ENCODE data around the gene RGS12. TPM values are rescaled to one million over a fixed set of nuclear protein-coding genes. Genes with fewer than 3 reads are reported as not detected.

The RGS12 gene
- total RNA-seq, 5 donors from 2014 or later (not counting 1 experiment from before 2014, with no cell fraction given), result 6.4 to 15.3 (median 10.5) TPM

DNA sequence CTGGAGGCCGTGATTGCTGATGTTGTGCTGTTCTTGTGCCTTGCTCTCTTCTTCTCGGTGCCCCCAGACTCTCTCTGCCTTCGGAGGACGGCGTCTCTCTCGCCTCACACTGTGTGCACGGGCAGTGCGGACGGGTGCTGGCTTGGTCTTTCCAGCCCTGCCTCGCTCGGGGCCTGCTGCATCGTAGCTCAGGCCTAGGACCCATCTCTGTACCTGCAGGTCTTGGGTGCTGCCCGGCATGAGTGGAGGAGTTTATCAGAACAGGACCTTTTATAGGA, 18.2 kb downstream of the RGS12 start:
- peaks cover 7 to 26% (median 14%) of the 10 kb centered on the region in 3 donors for H3K4me1 Mint-ChIP-seq
- H3K4me3 Mint-ChIP-seq, result no peak overlapping the region
- Histone ChIP-seq H3K9me3 (no peaks in the 10 kb centered on the region), H3K36me3 (ENCODE audit: control insufficient read depth in 2 of 2, extremely low read depth in 1 of 2, insufficient read depth in 1 of 2, low read length in 1 of 2) (peaks cover 0 to 3% of the 10 kb centered on the region in 2 donors), H3K27me3 (replicated peaks in 1 of 2; ENCODE audit: control insufficient read depth in 2 of 2, extremely low read depth in 1 of 2, insufficient read depth in 2 of 2, low read length in 1 of 2) (peaks cover 0 to 7% of the 10 kb centered on the region in 2 experiments), H3K4me3 (ENCODE audit: control insufficient read depth in 1 of 2, extremely low read depth in 1 of 2, low read length in 1 of 2) (no peak overlapping the region), H3K4me1 (ENCODE audit: control insufficient read depth in 1 of 2, extremely low read depth in 1 of 2, insufficient read depth in 2 of 2, low read length in 2 of 2) (peaks cover 0 to 6% of the 10 kb centered on the region in 2 experiments), H3K27ac (ENCODE audit: low read length) (no peak overlapping the region)
- H3K27me3 Mint-ChIP-seq, result no peaks in the 10 kb centered on the region
- CTCF ChIA-PET, result no interaction called here
- POLR2A ChIA-PET, result no interaction called here
- H3K36me3 Mint-ChIP-seq, result peaks cover 2% of the 10 kb centered on the region
- H3K27ac Mint-ChIP-seq, result no peak overlapping the region
- no peaks in the 10 kb centered on the region for H3K9me3 Mint-ChIP-seq
- 95% methylated on average over 4 of the region's 13 CpGs for WGBS (ENCODE audit: insufficient coverage)
- no peak for ATAC-seq (replicated peaks in 1 of 4)
- peak in 1 of 35 experiments; percentile 9 for DNase-seq

- peak in 1 of 35 experiments; percentile 16 for DNase-seq
- no peak overlapping the region for H3K4me3 Mint-ChIP-seq
- no peak overlapping the region for H3K27ac Mint-ChIP-seq
- Histone ChIP-seq H3K36me3 (ENCODE audit: control insufficient read depth in 2 of 2, extremely low read depth in 1 of 2, insufficient read depth in 1 of 2, low read length in 1 of 2) (peaks cover 0 to 3% of the 10 kb centered on the region in 2 donors), H3K9me3 (no peaks in the 10 kb centered on the region), H3K4me1 (ENCODE audit: control insufficient read depth in 1 of 2, extremely low read depth in 1 of 2, insufficient read depth in 2 of 2, low read length in 2 of 2) (no peaks in the 10 kb centered on the region), H3K27me3 (replicated peaks in 1 of 2; ENCODE audit: control insufficient read depth in 2 of 2, extremely low read depth in 1 of 2, insufficient read depth in 2 of 2, low read length in 1 of 2) (peaks cover 0 to 3% of the 10 kb centered on the region in 2 experiments), H3K4me3 (ENCODE audit: control insufficient read depth in 1 of 2, extremely low read depth in 1 of 2, low read length in 1 of 2) (no peak overlapping the region), H3K27ac (ENCODE audit: low read length) (no peak overlapping the region)
- CTCF ChIA-PET, result no interaction called here
- peaks cover 3 to 22% (median 12%) of the 10 kb centered on the region in 3 donors for H3K4me1 Mint-ChIP-seq
- H3K27me3 Mint-ChIP-seq, result no peaks in the 10 kb centered on the region
- WGBS (ENCODE audit: insufficient coverage), result 100% methylated on average over 2 of the region's 13 CpGs
- POLR2A ChIA-PET, result no interaction called here
- ATAC-seq (replicated peaks in 1 of 4), result no peak
- peaks cover 7% of the 10 kb centered on the region for H3K36me3 Mint-ChIP-seq
- no peaks in the 10 kb centered on the region for H3K9me3 Mint-ChIP-seq
Observed at GRCh38 chr4:3311489-3312171, 18.8 kb downstream of the RGS12 start.

DNA sequence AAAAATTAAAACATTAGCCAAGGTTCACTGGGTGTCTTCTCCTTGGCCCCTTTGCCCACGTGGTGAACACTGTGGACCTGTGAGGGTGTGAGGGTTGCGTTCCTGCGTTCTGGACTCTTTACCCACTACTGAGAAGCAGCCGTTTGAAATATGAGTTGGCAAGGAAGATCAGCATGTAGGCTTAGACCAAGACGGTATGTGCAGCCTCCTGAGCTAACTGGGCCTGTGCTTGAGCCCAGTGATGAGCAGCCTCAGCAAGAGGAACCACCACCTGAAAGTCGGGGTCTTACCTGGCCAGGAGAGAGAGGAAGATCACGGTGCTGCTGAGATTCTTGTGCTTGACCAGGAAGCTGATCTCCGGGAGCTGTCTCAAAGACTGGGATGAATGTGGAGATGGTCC, 19.5 kb downstream of the RGS12 start:
- H3K4me3 ChIP-seq (ENCODE audit: control insufficient read depth in 1 of 2, extremely low read depth in 1 of 2, low read length in 1 of 2), result no peak overlapping the region
- H3K27me3 Mint-ChIP-seq, result no peaks in the 10 kb centered on the region
- peaks cover 3 to 20% (median 12%) of the 10 kb centered on the region in 3 donors for H3K4me1 Mint-ChIP-seq
- no peaks in the 10 kb centered on the region for H3K27me3 ChIP-seq (replicated peaks in 1 of 2; ENCODE audit: control insufficient read depth in 2 of 2, extremely low read depth in 1 of 2, insufficient read depth in 2 of 2, low read length in 1 of 2)
- 83% methylated on average over 8 of the region's 8 CpGs for WGBS (ENCODE audit: insufficient coverage)
- no peak for ATAC-seq (replicated peaks in 1 of 4)
- H3K27ac Mint-ChIP-seq, result no peak overlapping the region
- no peak overlapping the region for H3K27ac ChIP-seq (ENCODE audit: low read length)
- DNase-seq, result peak in 1 of 35 experiments; percentile 5
- no peaks in the 10 kb centered on the region for H3K9me3 Mint-ChIP-seq
- H3K4me1 ChIP-seq (ENCODE audit: control insufficient read depth in 1 of 2, extremely low read depth in 1 of 2, insufficient read depth in 2 of 2, low read length in 2 of 2), result no peaks in the 10 kb centered on the region
- H3K36me3 Mint-ChIP-seq, result peaks cover 12% of the 10 kb centered on the region
- no peak overlapping the region for H3K4me3 Mint-ChIP-seq
- H3K36me3 ChIP-seq (ENCODE audit: control insufficient read depth in 2 of 2, extremely low read depth in 1 of 2, insufficient read depth in 1 of 2, low read length in 1 of 2), result peaks cover 5 to 6% of the 10 kb centered on the region in 2 donors
- ChIA-PET POLR2A (no interaction called here), CTCF (no interaction called here)
- H3K9me3 ChIP-seq, result no peaks in the 10 kb centered on the region

GRCh38 chr4:3313139-3313538, 20.3 kb downstream of the RGS12 start:
- Histone ChIP-seq H3K36me3 (ENCODE audit: control insufficient read depth in 2 of 2, extremely low read depth in 1 of 2, insufficient read depth in 1 of 2, low read length in 1 of 2) (peaks cover 6 to 8% of the 10 kb centered on the region in 2 donors), H3K27me3 (replicated peaks in 1 of 2; ENCODE audit: control insufficient read depth in 2 of 2, extremely low read depth in 1 of 2, insufficient read depth in 2 of 2, low read length in 1 of 2) (no peaks in the 10 kb centered on the region), H3K27ac (ENCODE audit: low read length) (no peak overlapping the region), H3K9me3 (no peaks in the 10 kb centered on the region), H3K4me3 (ENCODE audit: control insufficient read depth in 1 of 2, extremely low read depth in 1 of 2, low read length in 1 of 2) (no peak overlapping the region), H3K4me1 (ENCODE audit: control insufficient read depth in 1 of 2, extremely low read depth in 1 of 2, insufficient read depth in 2 of 2, low read length in 2 of 2) (no peaks in the 10 kb centered on the region)
- ATAC-seq (replicated peaks in 1 of 4), result no peak
- no peak overlapping the region for H3K4me3 Mint-ChIP-seq
- WGBS (ENCODE audit: insufficient coverage), result 92% methylated on average over 2 of the region's 9 CpGs
- peaks cover 2 to 17% (median 7%) of the 10 kb centered on the region in 3 donors for H3K4me1 Mint-ChIP-seq
- POLR2A ChIA-PET, result no interaction called here
- CTCF ChIA-PET, result no interaction called here
- H3K9me3 Mint-ChIP-seq, result no peaks in the 10 kb centered on the region
- no peaks in the 10 kb centered on the region for H3K27me3 Mint-ChIP-seq
- no peak overlapping the region for H3K27ac Mint-ChIP-seq
- peaks cover 12% of the 10 kb centered on the region for H3K36me3 Mint-ChIP-seq
- DNase-seq, result peak in 1 of 35 experiments; percentile 23

DNA sequence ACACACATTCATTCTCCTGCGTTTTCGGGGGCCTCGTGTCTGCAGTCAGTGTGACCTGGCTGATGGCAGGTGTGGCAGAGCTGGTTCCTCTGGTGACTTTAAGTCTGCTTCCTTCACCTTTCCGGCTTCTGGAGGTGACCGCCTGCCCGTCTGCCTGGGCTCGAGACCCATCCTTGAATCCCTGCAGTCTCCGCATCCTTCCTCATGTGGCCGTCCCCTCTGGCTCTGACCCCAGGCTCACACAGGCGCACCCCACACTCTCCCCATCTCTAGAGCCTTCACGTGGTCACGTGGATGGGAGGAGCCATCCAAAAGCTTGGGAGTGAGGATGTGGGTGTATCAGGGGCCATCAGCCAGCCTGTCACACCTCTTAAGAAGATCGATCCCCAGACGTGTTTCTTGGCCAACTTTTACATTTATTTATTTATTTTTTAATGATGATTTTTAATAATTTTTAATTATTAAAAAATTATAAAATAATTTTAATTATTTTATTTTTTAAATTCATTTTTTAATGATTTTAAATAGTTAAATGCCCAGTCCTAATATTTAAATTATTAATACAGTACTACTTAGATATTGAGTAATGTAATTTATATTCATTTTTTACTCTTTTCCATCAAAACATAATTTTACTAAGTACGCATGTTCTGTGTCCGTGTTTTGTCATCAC, 20.9 kb downstream of the RGS12 start:
- H3K27ac Mint-ChIP-seq, result no peak overlapping the region
- Histone ChIP-seq H3K4me1 (ENCODE audit: control insufficient read depth in 1 of 2, extremely low read depth in 1 of 2, insufficient read depth in 2 of 2, low read length in 2 of 2) (no peaks in the 10 kb centered on the region), H3K4me3 (ENCODE audit: control insufficient read depth in 1 of 2, extremely low read depth in 1 of 2, low read length in 1 of 2) (no peak overlapping the region), H3K36me3 (ENCODE audit: control insufficient read depth in 2 of 2, extremely low read depth in 1 of 2, insufficient read depth in 1 of 2, low read length in 1 of 2) (peaks cover 6 to 8% of the 10 kb centered on the region in 2 donors), H3K9me3 (no peaks in the 10 kb centered on the region), H3K27me3 (replicated peaks in 1 of 2; ENCODE audit: control insufficient read depth in 2 of 2, extremely low read depth in 1 of 2, insufficient read depth in 2 of 2, low read length in 1 of 2) (no peaks in the 10 kb centered on the region), H3K27ac (ENCODE audit: low read length) (no peak overlapping the region)
- peaks cover 12% of the 10 kb centered on the region for H3K36me3 Mint-ChIP-seq
- ChIA-PET CTCF (no interaction called here), POLR2A (no interaction called here)
- H3K4me3 Mint-ChIP-seq, result no peak overlapping the region
- H3K9me3 Mint-ChIP-seq, result no peaks in the 10 kb centered on the region
- ATAC-seq (replicated peaks in 1 of 4) (no peak), DNase-seq (peak in 1 of 35 experiments; percentile 4)
- 96% methylated on average over 9 of the region's 16 CpGs for WGBS (ENCODE audit: insufficient coverage)
- peaks cover 0 to 15% (median 5%) of the 10 kb centered on the region in 3 donors for H3K4me1 Mint-ChIP-seq
- H3K27me3 Mint-ChIP-seq, result no peaks in the 10 kb centered on the region

GRCh38 chr4:3314706-3315260, 22.0 kb downstream of the RGS12 start:
- Mint-ChIP-seq H3K4me1 (peaks cover 0 to 17% (median 5%) of the 10 kb centered on the region in 3 donors), H3K27me3 (no peaks in the 10 kb centered on the region), H3K4me3 (no peak overlapping the region), H3K27ac (no peak overlapping the region), H3K9me3 (no peaks in the 10 kb centered on the region), H3K36me3 (peaks cover 14% of the 10 kb centered on the region)
- Histone ChIP-seq H3K27ac (ENCODE audit: low read length) (no peak overlapping the region), H3K36me3 (ENCODE audit: control insufficient read depth in 2 of 2, extremely low read depth in 1 of 2, insufficient read depth in 1 of 2, low read length in 1 of 2) (peaks cover 6 to 8% of the 10 kb centered on the region in 2 donors), H3K4me1 (ENCODE audit: control insufficient read depth in 1 of 2, extremely low read depth in 1 of 2, insufficient read depth in 2 of 2, low read length in 2 of 2) (no peaks in the 10 kb centered on the region), H3K9me3 (no peaks in the 10 kb centered on the region), H3K27me3 (replicated peaks in 1 of 2; ENCODE audit: control insufficient read depth in 2 of 2, extremely low read depth in 1 of 2, insufficient read depth in 2 of 2, low read length in 1 of 2) (no peaks in the 10 kb centered on the region), H3K4me3 (ENCODE audit: control insufficient read depth in 1 of 2, extremely low read depth in 1 of 2, low read length in 1 of 2) (no peak overlapping the region)
- DNase-seq (peak in 1 of 35 experiments; percentile 12), ATAC-seq (replicated peaks in 1 of 4) (no peak)
- ChIA-PET CTCF (no interaction called here), POLR2A (no interaction called here)
- 97% methylated on average over 11 of the region's 13 CpGs for WGBS (ENCODE audit: insufficient coverage)
